SH-SY5Y (cell line): Measurements from ENCODE around the gene MSMP.

Experiments used
- GATA2 ChIP-seq: IDR thresholded peaks from 2 replicates; pipeline ENCODE4 v1.6.1; 2011; ENCODE audit warnings: mild to moderate bottlenecking, low read depth, low read length
- GATA3 ChIP-seq: IDR thresholded peaks from 2 replicates; pipeline ENCODE4 v1.6.1; 2011; ENCODE audit warnings: low read depth, mild to moderate bottlenecking, low read length, moderate library complexity

DNA sequence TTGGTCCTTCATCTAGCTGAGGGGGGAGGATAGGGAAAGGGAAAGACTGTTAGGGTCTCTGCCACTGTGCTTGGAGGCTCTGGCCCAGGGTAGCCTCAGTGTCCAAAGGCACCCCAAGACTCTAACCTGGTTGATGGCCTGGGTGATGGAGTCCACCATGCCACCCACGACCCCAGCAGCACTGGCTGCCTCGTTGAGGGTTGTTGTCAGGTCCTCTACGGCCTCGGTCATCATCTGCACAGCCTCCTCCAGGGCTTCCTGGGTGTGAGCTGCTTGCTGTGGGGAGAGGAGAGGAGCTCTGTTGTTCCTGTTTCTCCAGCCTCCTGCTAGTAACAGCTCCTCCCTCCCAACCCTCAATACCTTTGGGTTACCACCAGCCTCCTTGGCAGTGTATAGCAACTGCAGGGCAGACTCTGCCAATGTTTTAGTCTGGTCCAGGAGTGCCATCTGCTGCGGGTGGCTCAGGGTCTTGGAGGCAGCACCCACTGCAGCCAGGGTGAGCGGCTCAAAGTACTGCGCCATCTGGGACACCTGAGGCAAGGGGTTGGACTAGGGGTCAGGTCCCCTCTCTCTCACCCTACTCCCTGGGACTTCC is 48.1 kb downstream of the MSMP start:
- TF ChIP-seq GATA2 (no peak), GATA3 (no peak)
